GM18867 (cell line): ENCODE measurements around the gene RIPOR1.

Experiments
- ATAC-seq: cut with Tn5 transposase; IDR thresholded peaks from one replicate; pipeline ENCODE4 v1.9.1; 2021; ENCODE audit warnings: mild to moderate bottlenecking, moderate library complexity; ENCODE audit not compliant: unreplicated experiment

The RIPOR1 gene

GRCh38 chr16:67539691-67540635, 11.3 kb downstream of the RIPOR1 start:
- no peak for ATAC-seq

DNA sequence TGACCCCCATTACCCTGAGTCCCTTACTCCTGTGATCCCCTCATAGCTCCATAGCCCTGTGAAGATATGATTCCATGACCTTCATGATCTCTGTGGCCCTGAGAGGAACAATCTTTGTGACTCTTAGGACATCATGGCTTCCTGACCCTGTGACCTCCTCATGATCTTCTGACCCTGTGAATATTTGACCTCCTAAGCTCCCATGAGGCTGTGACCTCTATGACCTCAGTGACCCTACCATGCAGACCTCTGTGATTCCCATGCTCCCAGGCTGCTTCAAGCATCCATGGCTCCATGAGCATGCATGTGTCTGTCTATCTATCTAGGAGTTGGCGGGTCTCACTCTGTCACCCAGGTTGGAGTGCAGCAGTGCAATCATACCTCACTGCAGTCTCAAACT, 12.1 kb downstream of the RIPOR1 start:
- ATAC-seq, result no peak

DNA sequence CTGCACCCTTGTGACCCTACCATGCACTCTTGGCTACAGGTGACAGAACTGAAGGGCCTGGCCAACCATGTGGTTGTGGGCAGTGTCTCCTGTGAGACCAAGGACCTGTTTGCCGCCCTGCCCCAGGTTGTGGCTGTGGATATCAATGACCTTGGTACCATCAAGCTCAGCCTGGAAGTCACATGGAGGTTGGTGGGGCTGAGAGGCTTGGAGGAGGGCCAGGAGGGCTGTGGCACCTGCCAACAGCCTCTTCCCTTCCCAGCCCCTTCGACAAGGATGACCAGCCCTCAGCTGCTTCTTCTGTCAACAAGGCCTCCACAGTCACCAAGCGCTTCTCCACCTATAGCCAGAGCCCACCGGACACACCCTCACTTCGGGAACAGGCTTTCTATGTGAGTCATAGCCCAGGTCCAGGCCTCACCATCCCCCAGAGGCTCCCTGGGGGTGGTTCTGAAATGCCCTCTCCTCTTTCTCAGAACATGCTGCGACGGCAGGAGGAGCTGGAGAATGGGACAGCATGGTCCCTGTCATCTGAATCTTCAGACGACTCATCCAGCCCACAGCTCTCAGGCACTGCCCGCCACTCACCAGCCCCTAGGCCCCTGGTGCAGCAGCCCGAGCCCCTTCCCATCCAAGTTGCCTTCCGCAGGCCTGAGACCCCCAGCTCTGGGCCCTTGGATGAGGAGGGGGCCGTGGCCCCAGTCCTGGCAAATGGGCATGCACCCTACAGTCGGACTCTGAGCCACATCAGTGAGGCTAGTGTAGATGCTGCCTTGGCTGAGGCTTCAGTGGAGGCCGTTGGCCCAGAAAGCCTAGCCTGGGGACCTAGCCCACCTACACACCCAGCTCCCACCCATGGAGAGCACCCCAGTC, 13.0 kb downstream of the RIPOR1 start:
- ATAC-seq, result no peak

GRCh38 chr16:67542464-67542863, 13.8 kb downstream of the RIPOR1 start:
- ATAC-seq, result peak; percentile 39

DNA sequence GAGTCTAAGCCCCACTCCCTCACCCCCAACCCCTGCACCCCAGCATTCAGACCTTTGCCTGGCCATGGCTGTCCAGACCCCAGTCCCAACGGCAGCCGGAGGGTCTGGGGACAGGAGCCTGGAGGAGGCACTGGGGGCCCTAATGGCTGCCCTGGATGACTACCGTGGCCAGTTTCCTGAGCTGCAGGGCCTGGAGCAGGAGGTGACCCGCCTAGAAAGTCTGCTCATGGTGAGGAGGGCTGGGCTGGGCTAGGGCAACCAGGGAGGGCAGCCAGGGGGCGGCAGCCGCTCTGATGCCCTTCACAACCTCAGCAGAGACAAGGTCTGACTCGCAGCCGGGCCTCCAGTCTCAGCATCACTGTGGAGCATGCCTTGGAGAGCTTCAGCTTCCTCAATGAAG, 14.4 kb downstream of the RIPOR1 start:
- ATAC-seq, result no peak

DNA sequence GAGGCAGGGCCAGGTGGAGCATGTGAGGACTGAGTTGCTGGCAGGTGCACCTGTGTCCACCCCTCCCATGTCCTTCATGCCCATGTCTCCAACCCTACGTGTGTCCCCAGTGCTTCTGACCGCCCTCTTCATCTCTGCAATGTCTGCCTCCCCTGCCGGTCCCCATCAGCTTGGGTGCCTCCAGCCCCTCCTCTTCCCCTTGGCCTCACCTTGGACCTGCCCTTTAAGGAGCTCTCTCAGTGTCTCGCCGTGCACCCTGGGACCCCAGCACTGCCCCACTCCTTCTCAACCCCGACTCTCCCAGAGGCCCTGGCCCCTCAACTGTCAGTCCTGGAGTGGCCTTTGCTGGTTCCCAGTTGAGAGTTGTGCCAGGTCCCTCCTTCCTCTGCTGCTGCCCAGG, 15.0 kb downstream of the RIPOR1 start:
- no peak for ATAC-seq

- no peak for ATAC-seq
Measured at GRCh38 chr16:67544329-67544841, 15.8 kb downstream of the RIPOR1 start.

DNA sequence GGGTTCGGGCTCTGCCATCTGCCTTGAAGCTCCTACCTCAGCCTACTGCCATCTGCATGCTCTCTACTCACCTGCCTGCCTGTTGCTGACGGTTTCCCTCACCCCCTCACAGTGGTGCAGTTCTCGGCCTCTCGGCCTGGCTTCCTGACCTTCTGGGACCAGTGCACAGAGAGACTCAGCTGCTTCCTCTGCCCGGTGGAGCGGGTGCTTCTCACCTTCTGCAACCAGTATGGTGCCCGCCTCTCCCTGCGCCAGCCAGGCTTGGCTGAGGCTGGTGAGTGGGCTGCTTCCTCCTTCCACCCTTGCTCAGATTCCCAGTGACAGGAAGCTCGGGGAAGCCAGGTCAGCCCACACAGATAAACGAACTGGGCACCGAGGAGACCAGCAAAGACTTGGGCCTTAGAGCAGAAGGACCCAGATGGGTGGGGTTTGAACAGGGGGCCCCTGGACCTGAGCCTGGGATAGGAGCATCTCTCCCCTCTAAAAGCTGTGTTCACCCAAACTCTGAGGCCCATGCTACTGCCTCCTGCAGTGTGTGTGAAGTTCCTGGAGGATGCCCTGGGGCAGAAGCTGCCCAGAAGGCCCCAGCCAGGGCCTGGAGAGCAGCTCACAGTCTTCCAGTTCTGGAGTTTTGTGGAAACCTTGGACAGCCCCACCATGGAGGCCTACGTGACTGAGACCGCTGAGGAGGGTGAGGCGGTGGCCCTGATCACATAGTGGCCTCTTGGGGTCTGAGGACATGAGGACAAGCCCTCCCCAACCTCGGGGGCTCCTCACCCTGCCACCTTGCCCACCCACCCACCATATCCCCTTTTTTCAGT, 16.4 kb downstream of the RIPOR1 start:
- ATAC-seq, result no peak

- ATAC-seq, result no peak
Measured at GRCh38 chr16:67545665-67546024, 17.0 kb downstream of the RIPOR1 start.

DNA sequence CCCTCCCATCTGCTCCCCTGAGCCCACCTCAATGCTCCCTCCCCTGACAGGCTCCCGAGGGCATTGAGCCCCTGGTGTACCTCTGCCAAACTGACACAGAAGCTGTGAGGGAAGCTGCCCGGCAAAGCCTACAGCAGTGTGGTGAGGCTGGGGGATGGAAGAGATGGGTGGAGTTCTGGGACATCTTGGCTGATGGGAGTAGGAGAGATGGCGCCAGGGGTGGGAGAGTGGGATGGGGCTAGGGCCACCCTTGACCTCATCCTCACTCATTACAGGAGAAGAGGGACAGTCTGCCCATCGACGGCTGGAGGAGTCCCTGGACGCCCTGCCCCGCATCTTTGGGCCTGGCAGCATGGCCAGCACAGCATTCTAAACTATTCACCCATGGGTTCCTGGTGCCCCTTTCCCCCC, 17.5 kb downstream of the RIPOR1 start:
- ATAC-seq, result no peak

DNA sequence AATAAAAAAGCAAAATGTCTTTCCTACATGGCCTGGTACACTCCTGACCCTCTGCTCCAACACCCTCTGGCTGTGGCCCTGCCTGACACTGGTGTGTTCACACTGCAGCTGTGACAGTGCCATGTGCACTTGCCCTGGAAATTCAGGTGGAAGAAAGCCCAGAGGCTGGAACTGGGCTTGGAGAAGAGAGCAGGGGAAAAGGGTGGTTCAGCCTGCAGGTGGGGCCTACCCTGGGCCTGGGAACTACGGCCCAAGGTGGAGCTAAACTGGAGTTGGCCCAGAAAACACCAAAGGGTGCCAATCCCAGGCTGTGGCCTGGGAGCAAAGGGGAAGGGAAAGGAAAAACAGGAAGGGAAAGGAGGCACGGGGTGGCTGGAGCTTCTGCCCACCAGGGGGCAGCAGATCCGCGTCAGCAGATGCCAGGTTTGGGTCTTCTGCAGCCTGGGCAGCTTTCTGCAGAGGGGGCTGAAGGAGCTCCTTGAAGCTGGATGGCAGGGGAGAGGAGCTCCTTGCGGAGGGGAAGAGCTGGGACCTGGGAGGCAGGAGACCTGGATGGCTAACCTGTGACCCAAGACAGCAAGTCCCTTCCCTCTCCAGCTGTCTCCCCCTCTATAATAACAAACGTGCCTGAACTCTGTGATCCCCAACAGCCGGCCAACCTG, 18.3 kb downstream of the RIPOR1 start:
- ATAC-seq, result no peak

DNA sequence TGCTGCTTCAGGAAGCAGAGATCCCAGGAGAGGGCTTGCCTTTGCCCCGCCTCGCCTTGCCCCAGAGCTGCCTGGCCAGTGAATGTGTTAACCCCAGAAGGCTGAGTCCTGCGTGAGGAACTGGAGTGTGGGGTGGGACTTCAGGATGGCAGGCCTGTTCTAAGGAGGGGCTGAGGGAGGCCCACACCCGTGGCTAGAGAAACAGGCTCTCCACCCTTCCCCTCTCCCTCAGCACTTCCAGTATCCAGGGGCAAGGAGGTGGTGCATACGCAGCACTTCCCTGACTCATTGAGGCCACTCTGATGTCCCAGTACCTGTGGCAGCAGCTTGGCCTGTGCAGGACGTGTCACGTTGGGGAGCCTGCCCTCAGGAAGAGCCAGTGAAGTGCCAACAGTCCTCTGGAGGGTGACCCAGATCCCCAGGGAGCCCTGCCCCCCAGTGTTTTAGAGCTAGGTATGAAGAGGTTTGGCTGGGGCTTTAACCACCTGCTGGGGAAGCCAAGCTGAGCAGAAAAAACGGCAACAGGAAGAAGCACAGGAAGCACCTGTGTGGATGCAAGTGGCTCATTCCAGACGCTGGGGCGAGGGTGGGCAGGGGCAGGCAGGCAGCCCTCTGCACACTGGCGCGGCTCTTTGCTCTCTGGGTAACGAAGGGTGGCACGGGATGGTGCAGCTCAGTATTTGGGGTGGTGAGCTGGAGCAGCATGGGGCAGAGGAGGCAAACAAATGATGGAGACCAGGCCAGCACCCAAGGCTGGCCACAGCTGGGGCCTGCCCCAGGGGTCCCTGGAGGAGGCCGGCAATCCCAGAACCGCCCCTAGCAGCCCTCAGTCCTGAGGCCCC, 19.0 kb downstream of the RIPOR1 start:
- ATAC-seq, result no peak

DNA sequence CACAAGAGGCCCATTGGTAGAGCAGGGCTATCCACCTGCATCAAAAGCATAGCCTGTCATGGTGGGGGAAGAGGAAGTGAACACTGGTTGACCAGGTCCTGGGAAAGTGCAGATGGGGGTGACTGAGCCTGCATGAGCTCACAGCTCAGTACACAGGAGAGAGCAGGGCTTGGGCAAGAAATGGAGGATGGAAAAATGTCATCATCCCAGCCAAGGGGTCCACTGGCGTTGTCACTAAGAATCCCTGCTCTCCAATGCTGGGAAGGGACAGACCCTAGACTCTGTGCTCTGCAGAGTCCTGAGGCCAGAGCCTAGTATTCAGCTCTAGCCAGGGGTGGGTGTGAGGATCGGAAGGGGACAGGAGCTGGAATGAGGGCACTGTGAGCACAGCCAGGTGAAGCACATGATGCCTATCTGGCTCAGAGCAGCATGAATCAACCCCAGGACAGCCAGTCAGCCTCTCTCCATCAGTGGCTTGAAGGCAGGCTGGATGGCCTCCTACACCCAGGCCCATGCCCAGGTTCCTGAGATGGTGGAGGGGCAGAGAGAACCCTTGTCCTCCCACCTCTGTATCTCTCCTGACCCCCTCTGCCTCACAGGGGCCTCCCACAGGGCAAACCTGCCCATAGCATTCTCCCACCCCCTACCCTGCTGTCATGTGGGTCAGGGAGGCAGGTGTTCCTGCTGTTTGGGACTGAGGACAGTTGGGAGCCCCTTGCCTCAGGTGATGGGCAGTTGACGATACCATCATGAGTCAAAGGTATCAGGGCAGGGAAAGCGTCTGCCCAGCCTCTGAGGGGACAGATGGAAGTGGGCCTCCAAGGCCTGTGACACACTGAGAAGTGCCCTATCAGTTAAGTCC, 19.9 kb downstream of the RIPOR1 start:
- no peak for ATAC-seq

DNA sequence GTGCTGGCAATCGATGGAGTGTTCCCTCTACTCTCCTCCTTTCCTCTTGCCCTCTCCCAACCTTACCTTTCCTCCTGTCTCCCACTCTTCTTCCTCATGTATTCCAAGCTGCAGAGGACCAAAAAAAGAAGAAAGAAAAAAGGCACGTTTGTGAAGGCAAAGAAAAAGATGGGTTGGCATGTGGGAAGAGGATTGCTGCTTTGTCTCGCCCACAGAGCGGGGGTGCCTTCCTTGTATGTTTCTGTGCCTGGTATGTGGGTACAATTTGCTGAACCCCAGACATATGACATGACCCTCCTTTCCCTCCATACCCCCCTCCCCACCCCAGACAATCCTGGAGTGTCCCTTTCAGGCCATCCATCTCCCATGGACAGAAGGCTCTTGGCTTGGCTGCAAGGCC, 20.6 kb downstream of the RIPOR1 start:
- ATAC-seq, result no peak

GRCh38 chr16:67549936-67550335, 21.3 kb downstream of the RIPOR1 start:
- no peak for ATAC-seq

- no peak for ATAC-seq
Measured at GRCh38 chr16:67551091-67551490, 22.5 kb downstream of the RIPOR1 start.

DNA sequence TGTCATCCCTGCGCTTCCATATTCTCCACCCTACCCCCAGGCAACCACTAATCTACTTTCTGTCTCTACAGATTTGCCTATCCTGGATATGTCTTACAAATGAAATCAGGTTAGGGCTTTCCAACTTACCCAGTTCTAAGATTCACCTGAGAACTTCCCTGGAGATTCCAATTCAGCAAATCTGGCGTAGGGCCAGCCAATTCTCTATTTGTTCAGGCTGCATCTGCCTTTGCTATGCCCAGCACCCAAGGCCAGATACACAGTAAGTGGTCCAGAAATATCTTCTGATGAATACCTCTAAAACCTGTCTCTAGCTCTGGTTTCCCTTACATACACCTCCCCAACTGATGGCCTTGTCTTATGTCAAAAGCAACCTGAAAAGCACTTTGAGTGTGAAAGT, 23.3 kb downstream of the RIPOR1 start:
- ATAC-seq, result no peak

GRCh38 chr16:67552476-67552875, 23.8 kb downstream of the RIPOR1 start:
- no peak for ATAC-seq
